ENCODE data around the gene MIR17HG.

MIR17HG gene

DNA sequence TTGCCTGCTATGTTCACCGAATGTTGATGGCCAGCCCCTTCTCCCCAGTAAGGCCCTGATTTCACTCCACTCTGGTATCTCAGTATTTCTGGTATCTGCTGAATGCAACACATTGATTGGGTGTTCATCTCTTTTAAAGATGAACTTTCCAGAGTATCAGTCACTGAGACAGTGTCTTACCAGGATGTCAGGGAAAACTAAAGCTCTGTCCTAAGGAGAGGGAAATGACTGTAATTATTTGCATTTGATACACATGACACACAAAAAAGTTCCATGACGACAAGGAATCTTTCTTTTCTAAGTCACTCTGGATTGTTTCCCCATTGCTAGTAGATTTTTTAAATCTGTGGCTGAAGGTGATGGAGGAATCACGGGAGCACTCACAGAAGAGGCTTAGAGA is 53.2 kb downstream of the MIR17HG start:
- no peaks in the 10 kb centered on the region for H3K4me1 ChIP-seq
- in situ Hi-C loops (cut with MboI; ENCODE audit: low sequenced_read_pairs), result no loop called here
- no peak for DNase-seq (ENCODE audit: low spot score in 2 of 2)
- H3K4me3 ChIP-seq, result no peak overlapping the region
- no peaks in the 10 kb centered on the region for H3K9me3 ChIP-seq
- H3K27me3 ChIP-seq (ENCODE audit: low read depth), result peaks cover 44% of the 10 kb centered on the region
- H3K36me3 ChIP-seq (replicated peaks), result no peaks in the 10 kb centered on the region

DNA sequence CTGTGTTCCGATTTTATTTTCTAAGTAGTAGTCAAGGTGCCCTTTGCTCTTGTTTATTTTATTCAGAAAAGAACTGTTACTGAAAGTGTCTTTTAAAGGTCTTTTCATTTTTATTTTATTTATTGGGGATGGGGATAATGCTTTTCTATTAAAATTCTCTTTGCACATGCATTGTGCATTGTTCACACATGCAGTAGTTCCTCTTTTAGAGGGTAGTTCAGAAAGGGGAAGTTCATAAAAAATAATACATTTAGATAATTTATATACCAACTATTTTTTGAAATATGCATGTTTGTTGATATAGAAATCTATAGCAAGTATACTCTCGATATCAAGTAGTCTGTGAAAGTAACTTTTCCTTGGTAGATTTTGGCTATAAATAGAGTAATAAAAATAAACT is 54.4 kb downstream of the MIR17HG start:
- Histone ChIP-seq H3K4me1 (no peaks in the 10 kb centered on the region), H3K9me3 (no peaks in the 10 kb centered on the region), H3K36me3 (replicated peaks) (no peaks in the 10 kb centered on the region), H3K27me3 (ENCODE audit: low read depth) (peaks cover 42% of the 10 kb centered on the region), H3K4me3 (no peak overlapping the region)
- no peak for DNase-seq (ENCODE audit: low spot score in 2 of 2)
- in situ Hi-C loops (cut with MboI; ENCODE audit: low sequenced_read_pairs), result no loop called here

All from HAP-1 (cell line).